Measurements from ENCODE around the gene SOHLH1.
A peak's percentile ranks its signal among the peaks of the same experiment; 100 is the strongest.

The SOHLH1 gene

DNA sequence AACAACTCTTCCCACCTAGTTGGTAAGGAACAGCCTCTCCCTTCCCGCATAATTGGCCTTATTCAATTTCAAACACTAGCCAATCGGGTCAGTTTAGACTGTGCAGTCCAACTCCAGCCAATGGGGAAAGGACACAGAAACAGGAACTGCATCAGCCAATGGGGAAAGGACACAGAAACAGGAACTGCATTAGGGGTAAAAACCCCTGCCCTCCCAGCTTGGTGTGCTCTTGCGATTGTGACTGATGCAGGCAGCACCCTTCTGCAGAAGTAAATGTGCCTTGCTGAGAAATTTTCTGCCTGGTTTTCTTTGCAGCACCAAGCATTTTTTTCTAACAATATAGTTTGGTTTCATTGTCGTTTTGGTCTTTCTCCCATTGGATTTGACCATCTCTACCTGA, 51.4 kb downstream of the SOHLH1 start:
- no peak overlapping the region for H3K27ac ChIP-seq (replicated peaks)
- H3K27me3 ChIP-seq (ENCODE audit: insufficient read depth, poor library complexity, severe bottlenecking), result no peaks in the 10 kb centered on the region
- DNase-seq (ENCODE audit: low read depth in 1 of 2, low spot score in 1 of 2), result no peak
- TF ChIP-seq REST (IDR thresholded peaks at IDR 0.05; ENCODE audit: insufficient replicate concordance, low read depth) (no peak), POLR2AphosphoS5 (IDR thresholded peaks at IDR 0.05; ENCODE audit: low read depth) (no peak), SPI1 (IDR thresholded peaks at IDR 0.05; ENCODE audit: borderline replicate concordance, low read depth) (peak; percentile 38; the same call in 1 of the 2 replicates), GABPA (IDR thresholded peaks at IDR 0.05; ENCODE audit: low read depth) (no peak)
- H3K4me3 ChIP-seq (replicated peaks; ENCODE audit: insufficient read depth, low read length), result no peak overlapping the region

- no peak for DNase-seq (ENCODE audit: low read depth in 1 of 2, low spot score in 1 of 2)
- Histone ChIP-seq H3K4me3 (replicated peaks; ENCODE audit: insufficient read depth, low read length) (no peak overlapping the region), H3K27me3 (ENCODE audit: insufficient read depth, poor library complexity, severe bottlenecking) (no peaks in the 10 kb centered on the region), H3K27ac (replicated peaks) (no peak overlapping the region)
- TF ChIP-seq REST (IDR thresholded peaks at IDR 0.05; ENCODE audit: insufficient replicate concordance, low read depth), result no peak
- TF ChIP-seq POLR2AphosphoS5 (IDR thresholded peaks at IDR 0.05; ENCODE audit: low read depth), result no peak
Observed at GRCh38 chr9:135644631-135645218, 54.6 kb downstream of the SOHLH1 start.
